OCI-LY3 (cell line): ENCODE data around the gene MRPS27.

ENCODE experiments used
- H2AFZ ChIP-seq: fragments of 200-600, 300-600 bp; shearing (Covaris generic); 2 replicates; pipeline ENCODE4 v1.6.0; 2014; ENCODE audit warnings: antibody characterized with exemption, low read depth, low read length
- H3K27ac ChIP-seq: fragments of 200-600, 300-600 bp; sonication (generic); 2 replicates; pipeline ENCODE4 v1.5.1; 2014; ENCODE audit warnings: mild to moderate bottlenecking, low read length, moderate library complexity, mixed read lengths
- H3K27me3 ChIP-seq: fragments of 200-600, 300-600 bp; sonication (generic); 2 replicates; pipeline ENCODE4 v1.6.1; 2014; ENCODE audit warnings: low read depth, low read length, mixed read lengths
- H3K36me3 ChIP-seq: fragments of 200-600, 300-600 bp; sonication (generic); replicated peaks from 2 replicates; pipeline ENCODE3; 2014; ENCODE audit warnings: low read depth, low read length, mixed read lengths
- H3K4me1 ChIP-seq: fragments of 300-600, 200-600 bp; sonication (generic); 2 replicates; pipeline ENCODE4 v1.6.1; 2014; ENCODE audit warnings: low read length, mixed read lengths
- H3K4me2 ChIP-seq: fragments of 200-600, 300-600 bp; sonication (generic); 2 replicates; pipeline ENCODE4 v1.6.1; 2014; ENCODE audit warnings: low read length, mixed read lengths
- H3K4me3 ChIP-seq: fragments of 300-600, 200-600 bp; sonication (generic); 2 replicates; pipeline ENCODE4 v1.5.1; 2014; ENCODE audit warnings: antibody characterized with exemption, mild to moderate bottlenecking, low read length, moderate library complexity
- H3K79me2 ChIP-seq: fragments of 300-600, 200-600 bp; shearing (Covaris generic); 2 replicates; pipeline ENCODE4 v1.6.1; 2014; ENCODE audit warnings: mild to moderate bottlenecking, low read length, mixed read lengths
- H3K9ac ChIP-seq: fragments of 300-600, 200-600 bp; shearing (Covaris generic); 2 replicates; pipeline ENCODE4 v1.6.0; 2014; ENCODE audit warnings: mild to moderate bottlenecking, low read length, moderate library complexity
- H3K9me3 ChIP-seq: fragments of 200-600, 300-600 bp; shearing (Covaris generic); 2 replicates; pipeline ENCODE4 v1.6.1; 2014; ENCODE audit warnings: low read length, mixed read lengths; ENCODE audit not compliant: insufficient read depth
- H4K20me1 ChIP-seq: fragments of 200-600, 300-600 bp; sonication (generic); 2 replicates; pipeline ENCODE4 v1.6.1; 2016; ENCODE audit warnings: low read length, mixed read lengths; ENCODE audit not compliant: insufficient read depth
- CTCF ChIP-seq: fragments of 200-600, 300-600 bp; sonication (generic); IDR thresholded peaks from 2 replicates; pipeline ENCODE4 v1.5.1; 2014; ENCODE audit warnings: antibody characterized with exemption, low read length, low read depth
- EZH2phosphoT487 ChIP-seq: fragments of 200-600 bp; shearing (Covaris generic); IDR thresholded peaks from 2 replicates; pipeline ENCODE4 v1.6.1; 2018; ENCODE audit warnings: antibody characterized with exemption, mixed run types, low read depth

Gene MRPS27

GRCh38 chr5:72216756-72217155 lies 103.3 kb downstream of the MRPS27 start:
- H3K36me3 ChIP-seq, result peaks cover 18% of the 10 kb centered on the region
- no peaks in the 10 kb centered on the region for H3K4me1 ChIP-seq
- H3K9me3 ChIP-seq, result no peaks in the 10 kb centered on the region
- H3K4me2 ChIP-seq, result no peak overlapping the region
- no peak overlapping the region for H2AFZ ChIP-seq
- no peaks in the 10 kb centered on the region for H3K27me3 ChIP-seq
- no peaks in the 10 kb centered on the region for H4K20me1 ChIP-seq
- no peaks in the 10 kb centered on the region for H3K79me2 ChIP-seq
- no peak overlapping the region for H3K9ac ChIP-seq
- H3K27ac ChIP-seq, result no peak overlapping the region
- no peak overlapping the region for H3K4me3 ChIP-seq
- no peak for TF ChIP-seq EZH2phosphoT487
- TF ChIP-seq CTCF, result no peak

DNA sequence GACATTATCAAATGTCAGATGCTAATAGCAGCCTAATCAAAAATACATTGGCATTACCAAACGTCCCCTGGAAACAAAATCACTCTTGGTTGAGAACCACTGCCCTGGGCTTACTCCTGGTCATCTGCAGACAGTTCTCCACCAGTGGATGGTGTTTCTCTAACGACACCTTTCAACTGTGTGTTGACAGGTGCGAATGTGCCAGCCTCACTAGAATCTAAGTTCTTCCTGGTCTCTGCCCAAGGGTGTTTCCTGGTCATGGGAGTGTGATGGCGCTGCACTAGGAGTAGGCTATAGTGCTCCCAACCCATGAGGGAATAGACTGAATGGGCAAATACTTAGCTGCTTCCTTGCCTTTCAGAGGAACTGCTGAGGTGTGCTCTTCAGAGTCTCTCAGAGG lies 105.9 kb downstream of the MRPS27 start:
- Histone ChIP-seq H3K27ac (no peak overlapping the region), H3K4me2 (no peak overlapping the region), H3K36me3 (peaks cover 10% of the 10 kb centered on the region), H3K4me3 (no peak overlapping the region), H3K4me1 (no peaks in the 10 kb centered on the region), H2AFZ (no peak overlapping the region), H3K27me3 (no peaks in the 10 kb centered on the region), H3K9me3 (no peaks in the 10 kb centered on the region), H4K20me1 (no peaks in the 10 kb centered on the region), H3K9ac (no peak overlapping the region), H3K79me2 (no peaks in the 10 kb centered on the region)
- no peak for TF ChIP-seq EZH2phosphoT487
- TF ChIP-seq CTCF, result no peak

- no peak overlapping the region for H3K4me2 ChIP-seq
- H3K4me3 ChIP-seq, result no peak overlapping the region
- H3K36me3 ChIP-seq, result peaks cover 7% of the 10 kb centered on the region
- H3K4me1 ChIP-seq, result no peaks in the 10 kb centered on the region
- no peaks in the 10 kb centered on the region for H3K27me3 ChIP-seq
- no peak overlapping the region for H3K9ac ChIP-seq
- H3K79me2 ChIP-seq, result no peaks in the 10 kb centered on the region
- no peak overlapping the region for H3K27ac ChIP-seq
- no peaks in the 10 kb centered on the region for H3K9me3 ChIP-seq
- TF ChIP-seq EZH2phosphoT487 (no peak), CTCF (no peak)
- no peak overlapping the region for H2AFZ ChIP-seq
- no peaks in the 10 kb centered on the region for H4K20me1 ChIP-seq
Observed at GRCh38 chr5:72213482-72213881, 106.6 kb downstream of the MRPS27 start.

DNA sequence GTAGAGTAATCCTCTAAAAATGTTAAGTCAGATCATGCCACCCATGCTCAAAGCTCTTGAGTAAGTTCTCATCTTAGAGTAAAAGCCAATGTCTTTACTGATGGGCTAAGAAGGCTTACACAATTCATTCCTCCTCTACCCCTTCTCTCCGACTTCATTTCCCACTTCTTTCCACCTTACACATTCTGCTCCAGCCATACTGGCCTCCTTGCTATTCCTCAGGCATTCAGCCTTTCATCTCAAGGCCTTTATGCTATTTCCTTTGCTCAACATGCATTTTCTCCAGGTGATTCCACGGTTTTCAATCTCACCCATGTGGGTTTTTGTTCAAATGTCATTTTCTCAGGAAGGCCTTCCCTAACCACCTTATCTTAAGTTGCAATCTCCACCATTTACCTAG lies 107.9 kb downstream of the MRPS27 start:
- Histone ChIP-seq H3K4me2 (no peak overlapping the region), H3K27me3 (no peaks in the 10 kb centered on the region), H3K4me1 (no peaks in the 10 kb centered on the region), H3K27ac (no peak overlapping the region), H3K79me2 (no peaks in the 10 kb centered on the region), H3K36me3 (no peaks in the 10 kb centered on the region), H3K4me3 (no peak overlapping the region), H3K9ac (no peak overlapping the region), H2AFZ (no peak overlapping the region), H3K9me3 (no peaks in the 10 kb centered on the region), H4K20me1 (no peaks in the 10 kb centered on the region)
- TF ChIP-seq EZH2phosphoT487, result no peak
